HG02970 (cell line): Measurements from ENCODE around the gene SH2D2A.

ENCODE experiments used
- ATAC-seq: cut with Tn5 transposase; IDR thresholded peaks from one replicate; pipeline ENCODE4 v1.9.1; 2021; ENCODE audit warnings: mild to moderate bottlenecking, moderate library complexity, moderate number of reproducible peaks; ENCODE audit not compliant: unreplicated experiment, low FRiP score

SH2D2A gene

DNA sequence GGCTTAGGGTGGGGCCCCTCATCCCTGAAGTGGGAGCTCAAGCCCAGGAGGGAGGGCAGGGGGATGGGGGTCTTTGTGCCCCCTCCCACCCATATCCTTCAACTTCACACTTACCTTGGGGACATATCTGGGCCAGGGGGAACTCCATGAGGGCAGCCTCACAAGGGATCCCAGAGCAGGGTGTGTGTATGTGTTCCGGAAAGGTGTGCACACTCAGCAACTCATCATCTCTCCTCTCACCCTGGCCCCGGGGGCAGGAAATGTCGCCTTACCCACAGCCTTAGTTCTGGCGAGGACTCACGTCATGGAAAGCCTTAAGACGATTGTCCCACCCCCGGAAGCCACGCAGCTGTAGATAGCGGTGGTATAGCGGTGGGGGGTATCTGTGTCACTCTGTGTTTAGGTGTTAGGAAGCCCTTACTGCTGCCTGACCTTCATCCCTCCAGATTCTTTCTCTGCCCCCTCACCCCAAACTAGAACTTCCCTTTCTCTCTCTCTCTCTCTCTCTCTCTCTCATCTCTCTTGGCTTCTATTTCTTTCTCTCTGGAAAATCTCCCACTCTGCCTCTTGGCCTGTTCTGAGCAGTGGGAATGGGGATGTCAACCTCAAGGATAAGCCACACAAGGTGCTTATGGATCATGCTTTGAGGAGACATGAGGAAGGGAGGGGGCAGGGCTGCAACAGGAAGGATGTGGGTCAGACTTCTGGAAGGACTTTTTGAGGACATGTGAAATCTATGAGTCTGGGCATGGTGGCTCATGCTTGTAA is at the start of gene SH2D2A:
Gene SH2D2A (minus strand): TSS at position 288 of the 768 bp plus-strand sequence. CDS start 140 bp downstream, at position 148.
- ATAC-seq = no peak

DNA sequence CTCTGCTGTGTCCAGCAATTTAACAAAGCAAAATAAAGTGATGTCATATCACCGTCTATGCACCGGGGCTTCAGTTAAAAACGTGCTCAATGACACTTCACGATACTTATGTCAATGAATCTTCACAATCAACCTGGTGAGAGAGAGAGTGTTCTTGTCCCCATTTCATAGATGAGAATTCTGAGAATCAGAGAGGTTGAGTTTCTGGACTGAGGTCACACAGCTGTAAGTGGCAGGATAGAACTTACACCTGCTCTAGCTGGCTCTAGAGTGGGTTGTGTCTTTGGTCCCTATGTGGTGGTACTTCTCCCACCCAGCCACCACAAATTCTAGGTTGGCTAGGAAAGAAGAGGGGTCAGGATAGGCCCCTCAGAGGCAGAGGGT is 49.2 kb upstream of the SH2D2A start:
- ATAC-seq = no peak

DNA sequence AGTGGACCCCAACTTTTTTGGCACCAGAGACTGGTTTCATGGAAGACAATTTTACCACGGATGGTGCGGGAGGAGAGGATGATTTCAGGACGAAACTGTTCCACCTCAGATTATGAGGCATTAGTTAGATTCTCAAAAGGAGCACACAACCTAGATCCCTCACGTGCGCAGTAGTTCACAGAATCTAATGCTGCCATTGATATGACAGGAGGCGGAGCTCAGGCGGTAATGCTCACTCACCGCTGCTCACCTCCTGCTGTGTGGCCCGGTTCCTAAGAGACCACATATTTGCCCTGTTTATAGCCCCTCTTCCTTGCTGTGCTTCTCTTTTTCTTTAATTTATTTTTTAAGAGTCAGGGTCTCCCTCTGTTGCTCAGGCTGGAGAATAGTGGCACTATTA is 48.6 kb upstream of the SH2D2A start:
- no peak for ATAC-seq

DNA sequence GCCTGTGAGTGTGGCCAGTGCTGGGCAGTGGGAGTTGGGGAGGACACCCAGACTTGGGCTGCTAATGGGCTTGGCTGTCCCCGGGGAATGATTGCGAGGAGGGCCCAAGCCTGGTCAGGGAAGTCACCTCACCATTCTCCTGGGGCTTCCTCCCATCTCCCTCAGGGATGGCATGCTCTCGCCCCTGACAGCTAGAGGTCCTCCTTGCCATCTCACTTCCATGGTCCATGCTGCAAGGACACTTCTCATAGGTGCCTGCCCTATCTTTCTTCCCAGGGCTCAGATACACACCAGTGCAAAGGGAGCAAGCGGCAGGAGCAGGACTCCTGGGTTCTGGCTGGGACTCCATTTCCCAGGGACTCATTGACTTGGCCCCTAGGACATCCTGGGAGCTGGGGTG is 48.1 kb upstream of the SH2D2A start:
- ATAC-seq = no peak

DNA sequence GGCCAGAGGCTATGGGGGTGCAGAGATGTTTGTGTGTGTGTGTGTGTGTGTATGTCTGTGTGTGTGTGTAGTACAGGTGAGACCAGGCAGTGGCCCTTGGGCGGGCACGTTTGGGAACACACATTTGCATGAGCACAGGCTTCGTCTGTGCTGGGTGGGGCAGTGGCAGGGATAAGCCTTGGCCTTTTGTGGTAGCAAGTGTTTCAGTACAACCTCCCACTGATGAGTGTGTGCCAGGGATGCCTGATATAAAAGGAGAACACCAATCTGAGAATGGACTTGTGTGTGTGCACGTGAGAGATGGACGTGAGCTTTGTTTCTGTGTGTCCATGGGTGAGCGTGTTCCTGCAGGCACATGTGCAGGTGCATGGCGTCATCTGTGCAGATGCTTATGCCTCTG is 47.0 kb upstream of the SH2D2A start:
- no peak for ATAC-seq

DNA sequence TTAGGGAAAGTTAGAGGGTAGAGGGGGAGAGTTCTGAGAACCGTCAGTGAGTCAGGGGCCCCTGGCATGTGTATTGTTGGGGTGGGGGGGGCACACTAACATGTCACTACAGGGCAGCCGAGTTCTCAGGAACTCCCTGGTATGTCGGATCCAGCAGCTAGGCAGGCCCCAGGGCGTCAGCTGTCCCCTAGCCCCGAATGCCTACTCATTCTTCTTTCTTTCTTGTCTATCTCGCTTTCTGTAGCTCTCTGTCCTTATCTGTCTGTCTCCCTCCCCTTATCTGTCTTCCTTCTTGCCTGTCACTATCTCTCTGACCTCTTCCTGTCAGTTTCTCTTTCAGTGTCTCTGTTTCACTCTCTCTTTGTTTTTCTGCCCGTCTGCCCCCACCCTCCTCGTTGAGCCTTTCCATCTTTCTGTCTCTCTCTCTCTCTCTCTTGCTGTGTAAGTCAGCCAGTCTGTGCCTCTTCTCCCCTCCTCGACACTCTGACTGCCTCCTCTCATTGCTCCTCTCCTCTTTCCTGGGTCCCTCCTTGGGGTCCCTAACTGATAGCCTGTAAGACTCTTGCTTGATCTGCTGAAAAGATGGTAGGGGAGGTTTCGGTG is 46.5 kb upstream of the SH2D2A start:
- no peak for ATAC-seq

DNA sequence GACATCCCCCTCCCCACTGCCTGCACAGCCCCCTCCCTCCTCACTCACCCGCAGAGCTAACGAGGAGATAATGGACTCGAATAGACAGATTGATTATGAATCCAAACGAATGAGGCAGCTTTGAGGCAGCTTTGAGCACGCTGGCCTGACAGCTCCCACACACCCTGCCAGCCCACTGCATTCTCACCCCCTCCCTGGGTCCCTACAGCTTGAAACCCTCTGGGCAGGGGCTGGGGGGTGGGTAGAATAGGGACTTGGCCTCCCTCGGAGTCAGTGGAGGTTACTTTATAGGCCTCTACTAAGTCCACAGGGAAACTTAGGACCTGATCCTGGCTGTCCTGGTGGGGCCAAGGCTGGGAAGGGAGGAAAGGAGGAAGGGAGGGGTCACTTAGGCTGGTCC is 45.9 kb upstream of the SH2D2A start:
- ATAC-seq = no peak

- no peak for ATAC-seq
Measured at GRCh38 chr1:156860628-156861423, 44.2 kb upstream of the SH2D2A start, which contains the start of gene NTRK1. Gene NTRK1, plus strand, starts transcription at chr1:156860865. Its CDS starts 70 bp downstream, at chr1:156860935.

- ATAC-seq = no peak
Measured at GRCh38 chr1:156860113-156860627, 43.5 kb upstream of the SH2D2A start.

GRCh38 chr1:156859523-156860112 is 43.0 kb upstream of the SH2D2A start:
- ATAC-seq = no peak

- ATAC-seq = no peak
Measured at GRCh38 chr1:156858959-156859522, 42.4 kb upstream of the SH2D2A start, which contains the start of gene INSRR. Gene INSRR, minus strand, starts transcription at chr1:156859117. Its CDS starts 496 bp downstream, at chr1:156858621.

GRCh38 chr1:156858555-156858956 is 41.9 kb upstream of the SH2D2A start:
- ATAC-seq = no peak

GRCh38 chr1:156857532-156857931 is 40.9 kb upstream of the SH2D2A start:
- no peak for ATAC-seq

DNA sequence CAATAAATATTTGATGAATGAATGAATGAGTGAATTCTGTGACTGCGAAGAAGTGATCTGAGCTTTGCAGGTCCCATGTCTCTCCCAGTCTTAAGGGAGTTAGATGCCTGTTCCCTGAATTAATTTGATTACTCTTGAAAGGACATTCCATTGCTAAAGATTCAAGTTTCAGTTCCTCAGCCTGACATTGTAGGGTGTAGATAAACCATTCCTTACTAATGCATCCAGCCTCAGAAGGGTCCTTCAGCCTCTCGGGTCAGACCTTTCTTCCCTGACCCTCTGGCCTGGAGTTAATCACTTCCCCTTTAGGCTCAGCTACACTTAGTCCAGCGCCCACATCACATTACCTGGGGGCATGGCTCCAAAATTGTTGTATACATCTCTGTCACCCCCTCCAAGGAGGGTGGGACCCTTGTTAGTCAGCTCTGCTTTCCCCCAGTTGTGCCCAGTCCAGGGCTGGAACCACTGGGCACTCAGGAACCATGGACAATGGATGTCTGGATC is 39.7 kb upstream of the SH2D2A start:
- no peak for ATAC-seq

DNA sequence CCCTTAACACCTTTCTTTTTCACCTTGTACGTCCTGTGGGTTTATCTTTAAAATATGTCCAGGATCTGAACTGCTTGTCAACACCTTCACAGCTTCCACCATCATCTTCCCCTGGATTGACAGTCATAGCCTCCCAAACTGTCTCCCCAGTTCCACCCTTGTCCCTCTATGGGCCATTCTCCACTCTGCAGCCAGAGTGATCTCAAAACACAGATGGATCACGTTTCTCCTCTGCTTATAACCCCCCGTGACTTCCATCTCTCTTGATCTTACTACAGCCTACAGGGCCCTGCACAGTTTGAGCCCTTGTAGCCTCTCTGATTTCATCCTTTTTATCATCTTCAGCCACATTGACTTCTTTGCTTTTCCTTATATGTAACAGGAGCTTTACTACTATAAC is 38.0 kb upstream of the SH2D2A start:
- ATAC-seq = no peak

DNA sequence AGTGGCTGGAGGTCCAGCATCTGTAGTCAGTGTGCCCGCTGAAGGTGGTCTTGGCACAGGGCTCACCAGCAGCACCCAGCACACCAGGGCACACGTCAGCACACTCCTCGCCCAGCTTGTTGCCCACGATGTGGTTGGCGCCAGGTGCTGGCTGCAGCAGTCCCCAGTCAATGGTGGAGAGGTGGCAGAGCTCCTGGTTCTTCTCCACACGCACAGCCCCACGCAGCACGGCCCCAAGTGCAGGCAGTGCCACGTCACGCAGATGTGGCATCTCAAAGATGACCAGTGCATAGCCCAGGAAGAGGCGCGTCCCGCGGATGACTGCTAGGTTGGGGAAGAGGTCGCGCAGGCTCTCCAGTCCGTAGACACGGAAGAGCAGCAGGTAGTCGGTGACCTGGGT is 37.1 kb upstream of the SH2D2A start:
- no peak for ATAC-seq

GRCh38 chr1:156852418-156852874 is 35.8 kb upstream of the SH2D2A start:
- ATAC-seq = no peak

DNA sequence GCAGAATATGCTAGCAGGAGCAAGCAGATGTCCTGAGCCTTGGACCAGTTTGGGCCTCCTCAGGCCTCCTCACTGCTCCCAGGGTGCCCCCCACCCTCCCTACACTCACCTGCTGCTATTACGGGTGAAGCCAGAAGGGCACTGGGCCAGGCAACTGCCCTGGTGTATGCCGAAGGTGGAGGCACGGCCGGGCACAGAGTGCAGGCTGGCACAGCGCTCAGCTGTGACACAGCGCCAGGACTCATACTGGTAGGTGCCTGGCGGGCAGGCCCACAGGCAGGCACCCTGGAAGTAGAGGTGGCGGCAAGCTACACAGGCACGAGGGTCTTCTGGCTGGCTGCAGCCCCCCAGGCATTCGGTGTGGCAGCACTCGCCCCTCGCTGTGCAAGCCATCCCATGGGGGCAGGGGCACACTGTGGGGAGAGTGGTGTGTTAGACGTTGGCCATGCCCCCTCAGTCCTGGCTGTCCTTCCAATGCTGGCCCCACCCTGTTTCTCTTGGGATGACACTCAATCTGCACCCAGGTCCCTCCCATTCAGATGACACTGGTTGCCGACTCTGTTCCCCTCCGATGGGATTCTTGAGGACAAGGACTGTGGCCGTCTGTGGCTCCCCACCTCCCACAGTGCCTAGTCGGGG is 35.2 kb upstream of the SH2D2A start:
- no peak for ATAC-seq

GRCh38 chr1:156849151-156849496 is 32.5 kb upstream of the SH2D2A start:
- no peak for ATAC-seq
